Trophoblast cell (in vitro differentiated cells and primary cell): ENCODE results near the gene MEOX1.

Source experiments
- DNase-seq, 2 donors: peaks; one replicate each; pipeline ENCODE4 v3.0.0-alpha.2; 2016
- H2AFZ ChIP-seq: 2 replicates; pipeline ENCODE4 v1.6.1; 2013; ENCODE audit warnings: low read length, moderate library complexity, mild to moderate bottlenecking; ENCODE audit not compliant: insufficient read depth, poor library complexity
- H2AK5ac ChIP-seq: 2 replicates; pipeline ENCODE4 v1.6.1; 2013; ENCODE audit warnings: mild to moderate bottlenecking, low read length
- H2BK120ac ChIP-seq: 2 replicates; pipeline ENCODE4 v1.6.1; 2013; ENCODE audit warnings: low read length, mild to moderate bottlenecking, moderate library complexity; ENCODE audit not compliant: insufficient read depth, poor library complexity
- H2BK12ac ChIP-seq: 2 replicates; pipeline ENCODE4 v1.6.1; 2013; ENCODE audit warnings: mild to moderate bottlenecking, low read length, moderate library complexity
- H2BK5ac ChIP-seq: 2 replicates; pipeline ENCODE4 v1.6.1; 2013; ENCODE audit warnings: low read length, low read depth, moderate library complexity, mild to moderate bottlenecking; ENCODE audit not compliant: poor library complexity
- H3K14ac ChIP-seq: 2 replicates; pipeline ENCODE4 v1.6.1; 2013; ENCODE audit warnings: mild to moderate bottlenecking, low read length
- H3K18ac ChIP-seq: 2 replicates; pipeline ENCODE4 v1.6.1; 2013; ENCODE audit warnings: mild to moderate bottlenecking, low read length
- H3K23ac ChIP-seq: 2 replicates; pipeline ENCODE4 v1.6.1; 2013; ENCODE audit warnings: low read length
- H3K27ac ChIP-seq: 2 replicates; pipeline ENCODE4 v1.5.1; 2013; ENCODE audit warnings: low read depth, mild to moderate bottlenecking, inconsistent platforms, low read length, moderate library complexity
- H3K27me3 ChIP-seq: 2 replicates; pipeline ENCODE4 v1.6.1; 2013; ENCODE audit warnings: inconsistent platforms, mild to moderate bottlenecking, low read length, moderate library complexity; ENCODE audit not compliant: insufficient read depth
- H3K36me3 ChIP-seq, 2 experiments: 1 replicate in 1 of 2; 2 replicates in 1 of 2; pipeline ENCODE4 v1.6.1; 2013; ENCODE audit warnings: low read length in 2 of 2, mild to moderate bottlenecking in 2 of 2, moderate library complexity in 1 of 2; ENCODE audit not compliant: insufficient read depth in 2 of 2, control insufficient read depth in 1 of 2
- H3K4ac ChIP-seq: 2 replicates; pipeline ENCODE4 v1.6.1; 2013; ENCODE audit warnings: low read depth, mild to moderate bottlenecking, low read length, moderate library complexity
- H3K4me1 ChIP-seq, 2 experiments: 1 replicate in 1 of 2; 2 replicates in 1 of 2; pipeline ENCODE4 v1.6.1; 2013; ENCODE audit warnings: low read length in 2 of 2, mild to moderate bottlenecking in 2 of 2, moderate library complexity in 1 of 2; ENCODE audit not compliant: insufficient read depth in 2 of 2, control insufficient read depth in 1 of 2
- H3K4me2 ChIP-seq: 2 replicates; pipeline ENCODE4 v1.6.1; 2013; ENCODE audit warnings: inconsistent platforms, mild to moderate bottlenecking, low read length, moderate library complexity
- H3K4me3 ChIP-seq: 2 replicates; pipeline ENCODE4 v1.5.1; 2013; ENCODE audit warnings: mild to moderate bottlenecking, low read depth, low read length, inconsistent platforms
- H3K79me1 ChIP-seq: one replicate; pipeline ENCODE4 v1.6.1; 2013; ENCODE audit warnings: low read length
- H3K79me2 ChIP-seq: 2 replicates; pipeline ENCODE4 v1.6.1; 2013; ENCODE audit warnings: low read length, mild to moderate bottlenecking; ENCODE audit not compliant: control insufficient read depth, insufficient read depth, poor library complexity
- H3K9ac ChIP-seq: 2 replicates; pipeline ENCODE4 v1.6.1; 2013; ENCODE audit warnings: mild to moderate bottlenecking, low read length
- H3K9me3 ChIP-seq: 2 replicates; pipeline ENCODE4 v1.6.1; 2013; ENCODE audit warnings: low read depth, mild to moderate bottlenecking, control low read depth, inconsistent platforms, low read length; ENCODE audit not compliant: insufficient read depth
- H4K12ac ChIP-seq: 2 replicates; pipeline ENCODE4 v1.6.1; 2013; ENCODE audit warnings: low read depth, mild to moderate bottlenecking, low read length, moderate library complexity
- H4K8ac ChIP-seq: 2 replicates; pipeline ENCODE4 v1.6.1; 2013; ENCODE audit warnings: low read depth, mild to moderate bottlenecking, low read length, moderate library complexity
- H4K91ac ChIP-seq: one replicate; pipeline ENCODE4 v1.6.1; 2013; ENCODE audit warnings: low read depth, mild to moderate bottlenecking, low read length, moderate library complexity
- WGBS: extraction: QIAGEN DNeasy Blood & Tissue Kit; methylation state at CpG from one replicate; pipeline ENCODE4 v1.1.7; 2013; ENCODE audit warnings: missing lambda C conversion rate; ENCODE audit not compliant: insufficient read length, insufficient coverage; ENCODE audit errors: extremely low coverage; 5-methylcytosine and 5-hydroxymethylcytosine counted together

Gene MEOX1

GRCh38 chr17:43631429-43631828 lies 30.3 kb downstream of the MEOX1 start:
- no peak overlapping the region for H3K4me2 ChIP-seq
- no peak overlapping the region for H3K23ac ChIP-seq
- WGBS = no CpG with 5 or more reads among the region's 7 CpGs
- no peak overlapping the region for H2BK120ac ChIP-seq
- H3K14ac ChIP-seq = no peak overlapping the region
- peak overlapping the region; percentile 45 for H4K91ac ChIP-seq
- no peaks in the 10 kb centered on the region for H3K79me2 ChIP-seq
- no peak for DNase-seq
- H3K4me1 ChIP-seq = peaks cover 19 to 20% of the 10 kb centered on the region in 2 experiments
- H2AK5ac ChIP-seq = no peak overlapping the region
- no peak overlapping the region for H3K4me3 ChIP-seq
- H3K4ac ChIP-seq = no peak overlapping the region
- no peaks in the 10 kb centered on the region for H3K36me3 ChIP-seq
- H3K18ac ChIP-seq = no peak overlapping the region
- H4K8ac ChIP-seq = no peak overlapping the region
- no peaks in the 10 kb centered on the region for H3K9me3 ChIP-seq
- no peak overlapping the region for H3K27ac ChIP-seq
- H2BK5ac ChIP-seq = no peak overlapping the region
- peaks cover 10% of the 10 kb centered on the region for H3K79me1 ChIP-seq
- no peaks in the 10 kb centered on the region for H3K27me3 ChIP-seq
- H2AFZ ChIP-seq = no peak overlapping the region
- no peak overlapping the region for H3K9ac ChIP-seq
- no peak overlapping the region for H2BK12ac ChIP-seq
- no peak overlapping the region for H4K12ac ChIP-seq

DNA sequence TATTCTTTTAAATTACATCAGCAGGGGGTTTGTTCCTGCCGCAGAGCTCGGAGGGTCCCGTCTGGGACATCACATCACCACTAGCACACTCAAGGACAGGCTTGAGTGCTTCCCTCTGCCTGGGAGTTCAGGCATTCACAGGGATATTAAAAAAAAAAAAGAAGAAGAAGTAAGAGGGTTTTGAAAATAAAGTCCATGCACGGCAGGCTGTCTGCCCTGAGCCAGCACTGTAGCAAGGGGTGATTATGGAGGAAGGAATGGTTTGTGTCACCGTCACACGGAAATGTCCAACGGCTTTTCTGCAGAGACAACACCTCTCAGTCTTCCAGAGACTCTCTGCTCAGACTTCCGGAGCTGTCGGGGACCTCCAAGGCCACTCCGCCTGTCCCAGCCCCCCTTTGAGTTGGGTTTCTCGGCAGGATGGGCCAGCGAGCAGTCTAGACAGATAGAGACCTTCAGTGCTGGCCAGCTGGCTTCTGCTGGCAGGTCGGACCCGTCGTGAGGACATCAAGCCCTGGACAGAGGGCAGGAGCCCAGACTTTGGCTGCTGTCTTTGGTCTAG lies 33.6 kb downstream of the MEOX1 start:
- H3K27ac ChIP-seq = no peak overlapping the region
- peak overlapping the region; percentile 19 for H3K18ac ChIP-seq
- H3K79me2 ChIP-seq = no peaks in the 10 kb centered on the region
- no peaks in the 10 kb centered on the region for H3K27me3 ChIP-seq
- no peak overlapping the region for H2AK5ac ChIP-seq
- H2BK5ac ChIP-seq = peak overlapping the region; percentile 10
- H3K9ac ChIP-seq = no peak overlapping the region
- no peak overlapping the region for H4K8ac ChIP-seq
- H4K91ac ChIP-seq = peak overlapping the region; percentile 46
- peaks cover 12 to 15% of the 10 kb centered on the region in 2 experiments for H3K4me1 ChIP-seq
- H3K4me2 ChIP-seq = no peak overlapping the region
- H3K9me3 ChIP-seq = no peaks in the 10 kb centered on the region
- H2BK12ac ChIP-seq = peak overlapping the region; percentile 52
- peak overlapping the region; percentile 37 for H2BK120ac ChIP-seq
- no peak for DNase-seq
- H3K4ac ChIP-seq = no peak overlapping the region
- H3K4me3 ChIP-seq = no peak overlapping the region
- peaks cover 8% of the 10 kb centered on the region for H3K79me1 ChIP-seq
- no peak overlapping the region for H4K12ac ChIP-seq
- no CpG with 5 or more reads among the region's 15 CpGs for WGBS
- no peak overlapping the region for H2AFZ ChIP-seq
- no peaks in the 10 kb centered on the region for H3K36me3 ChIP-seq
- H3K14ac ChIP-seq = peak overlapping the region; percentile 41
- H3K23ac ChIP-seq = no peak overlapping the region

DNA sequence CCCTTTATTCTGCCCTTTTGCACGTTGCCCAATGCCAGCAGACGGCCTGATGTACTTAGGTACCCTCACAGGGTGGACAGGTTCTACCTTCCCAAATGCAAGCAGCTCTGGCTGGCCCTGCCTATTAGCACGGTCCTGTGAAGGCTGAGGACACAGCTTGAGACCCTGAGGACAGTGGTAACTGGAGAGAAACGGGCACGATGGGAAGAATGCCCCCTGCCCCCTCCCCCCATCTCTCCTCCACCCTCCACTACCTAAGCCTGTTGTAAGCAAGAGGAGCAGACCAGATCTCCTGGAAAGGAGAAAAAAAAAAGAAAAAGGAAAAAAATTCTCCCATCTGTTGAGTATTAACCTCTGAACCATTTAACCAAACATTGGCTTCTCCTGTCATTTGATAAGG lies 34.1 kb downstream of the MEOX1 start:
- Histone ChIP-seq H2BK12ac (no peak overlapping the region), H4K8ac (peak overlapping the region; percentile 58), H3K9ac (no peak overlapping the region), H3K79me2 (no peaks in the 10 kb centered on the region), H3K4me1 (peaks cover 12 to 15% of the 10 kb centered on the region in 2 experiments), H4K91ac (peak overlapping the region; percentile 70), H2AK5ac (peak overlapping the region; percentile 84), H3K23ac (no peak overlapping the region), H2AFZ (no peak overlapping the region), H3K14ac (no peak overlapping the region), H3K4ac (no peak overlapping the region), H2BK120ac (peak overlapping the region; percentile 58), H3K79me1 (peaks cover 8% of the 10 kb centered on the region), H3K18ac (no peak overlapping the region), H3K27me3 (no peaks in the 10 kb centered on the region), H3K9me3 (no peaks in the 10 kb centered on the region), H3K27ac (no peak overlapping the region), H3K4me2 (no peak overlapping the region), H4K12ac (no peak overlapping the region), H3K4me3 (no peak overlapping the region), H3K36me3 (no peaks in the 10 kb centered on the region), H2BK5ac (no peak overlapping the region)
- DNase-seq = no peak
- no CpG with 5 or more reads among the region's 5 CpGs for WGBS

DNA sequence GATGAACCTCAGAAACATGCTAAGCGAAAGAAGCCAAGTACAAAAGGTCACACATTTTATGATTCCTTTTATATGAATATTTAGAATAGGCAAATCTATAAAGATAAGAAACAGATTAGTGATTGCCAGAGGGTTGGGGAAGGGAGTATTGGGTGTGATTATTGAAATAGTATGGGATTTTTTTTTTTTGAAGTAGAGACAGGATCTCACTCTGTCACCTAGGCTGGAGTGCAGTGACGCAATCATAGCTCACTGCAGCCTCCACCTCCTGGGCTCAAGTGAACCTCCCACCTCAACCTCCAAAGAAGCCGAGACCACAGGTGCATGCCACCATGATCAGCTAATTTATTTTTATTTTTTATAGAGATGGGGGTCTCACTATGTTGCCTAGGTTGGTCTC lies 35.7 kb downstream of the MEOX1 start:
- Histone ChIP-seq H4K8ac (no peak overlapping the region), H2BK12ac (no peak overlapping the region), H3K4me3 (no peak overlapping the region), H3K4me1 (peaks cover 6 to 9% of the 10 kb centered on the region in 2 experiments), H3K27me3 (no peaks in the 10 kb centered on the region), H3K23ac (no peak overlapping the region), H2BK5ac (no peak overlapping the region), H3K4me2 (no peak overlapping the region), H3K79me1 (peaks cover 8% of the 10 kb centered on the region), H3K36me3 (no peaks in the 10 kb centered on the region), H3K9ac (no peak overlapping the region), H2AFZ (no peak overlapping the region), H3K18ac (no peak overlapping the region), H3K4ac (no peak overlapping the region), H2AK5ac (no peak overlapping the region), H3K14ac (no peak overlapping the region), H3K9me3 (no peaks in the 10 kb centered on the region), H3K27ac (no peak overlapping the region), H3K79me2 (no peaks in the 10 kb centered on the region), H2BK120ac (no peak overlapping the region), H4K91ac (no peak overlapping the region), H4K12ac (no peak overlapping the region)
- no peak for DNase-seq
- WGBS = no CpG with 5 or more reads among the region's 3 CpGs
